Measurements from ENCODE around the gene MAP3K10. TPM values are rescaled to one million over a fixed set of nuclear protein-coding genes. Genes with fewer than 3 reads are reported as not detected.

Gene MAP3K10
- total RNA-seq, 1 experiment from 2014 or later: 26.9 TPM

DNA sequence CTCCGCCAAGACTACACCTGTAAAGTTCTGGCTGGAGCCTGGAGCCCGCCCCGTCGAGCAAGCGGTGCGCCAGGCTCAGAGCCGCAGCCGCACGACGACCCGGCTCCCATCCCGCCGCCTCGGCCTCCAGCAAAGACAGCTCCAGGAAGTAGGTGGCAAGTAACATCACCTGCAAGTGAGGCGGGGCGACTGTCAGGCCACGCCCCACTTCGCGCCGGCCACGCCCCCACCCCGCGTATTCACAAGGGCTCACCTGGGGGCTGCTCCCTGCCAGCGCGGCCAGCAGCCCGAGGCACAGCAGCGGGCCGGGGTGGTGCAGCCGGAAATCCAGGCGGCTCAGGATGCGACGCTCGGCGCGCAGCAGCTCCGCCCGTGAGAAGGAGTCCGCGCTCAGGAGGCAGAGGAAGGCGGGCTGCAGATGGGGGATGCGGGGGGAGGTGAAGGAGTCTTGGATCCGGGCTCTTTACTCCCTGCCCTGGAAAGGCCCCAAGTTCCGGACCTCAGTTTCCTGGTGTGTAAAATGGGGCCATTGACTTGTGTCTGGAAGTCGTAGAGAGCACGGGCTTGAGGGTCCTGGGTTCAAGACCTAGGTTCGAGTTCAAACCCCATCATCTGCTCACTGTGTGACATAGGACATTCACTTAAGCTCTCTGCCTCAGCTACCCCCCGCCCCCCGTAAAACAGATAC, 32.1 kb downstream of the MAP3K10 start:
- Histone ChIP-seq H4K20me1 (ENCODE audit: insufficient read depth) (no peaks in the 10 kb centered on the region), H3F3A (ENCODE audit: insufficient read depth, low read depth) (peaks cover 15% of the 10 kb centered on the region; the same call in 1 of the 2 replicates), H3K4me2 (no peak overlapping the region), H3K4me3 (no peak overlapping the region), H3K9me3 (ENCODE audit: insufficient read depth, low read depth) (no peaks in the 10 kb centered on the region), H3K27me3 (ENCODE audit: insufficient read depth, low read depth) (no peaks in the 10 kb centered on the region), H3K79me2 (ENCODE audit: low read depth) (no peaks in the 10 kb centered on the region), H2AFZ (no peak overlapping the region), H3K27ac (no peak overlapping the region), H3K9me2 (ENCODE audit: insufficient read depth) (no peaks in the 10 kb centered on the region), H3K36me3 (ENCODE audit: low read depth) (no peaks in the 10 kb centered on the region), H3K4me1 (replicated peaks; ENCODE audit: insufficient read depth) (peaks cover 17% of the 10 kb centered on the region)
- POLR2A ChIA-PET (ENCODE audit: unreplicated experiment): no interaction called here
- DNase-seq: no peak
- intact Hi-C loops (cut with micrococcal nuclease; ENCODE audit: unreplicated experiment): no loop called here
- no TSS peak for BruUV-seq (replicated peaks)
- no peak for TF ChIP-seq EZH2 (IDR thresholded peaks at IDR 0.05; ENCODE audit: low read depth)
- TF ChIP-seq, protein P1, sequence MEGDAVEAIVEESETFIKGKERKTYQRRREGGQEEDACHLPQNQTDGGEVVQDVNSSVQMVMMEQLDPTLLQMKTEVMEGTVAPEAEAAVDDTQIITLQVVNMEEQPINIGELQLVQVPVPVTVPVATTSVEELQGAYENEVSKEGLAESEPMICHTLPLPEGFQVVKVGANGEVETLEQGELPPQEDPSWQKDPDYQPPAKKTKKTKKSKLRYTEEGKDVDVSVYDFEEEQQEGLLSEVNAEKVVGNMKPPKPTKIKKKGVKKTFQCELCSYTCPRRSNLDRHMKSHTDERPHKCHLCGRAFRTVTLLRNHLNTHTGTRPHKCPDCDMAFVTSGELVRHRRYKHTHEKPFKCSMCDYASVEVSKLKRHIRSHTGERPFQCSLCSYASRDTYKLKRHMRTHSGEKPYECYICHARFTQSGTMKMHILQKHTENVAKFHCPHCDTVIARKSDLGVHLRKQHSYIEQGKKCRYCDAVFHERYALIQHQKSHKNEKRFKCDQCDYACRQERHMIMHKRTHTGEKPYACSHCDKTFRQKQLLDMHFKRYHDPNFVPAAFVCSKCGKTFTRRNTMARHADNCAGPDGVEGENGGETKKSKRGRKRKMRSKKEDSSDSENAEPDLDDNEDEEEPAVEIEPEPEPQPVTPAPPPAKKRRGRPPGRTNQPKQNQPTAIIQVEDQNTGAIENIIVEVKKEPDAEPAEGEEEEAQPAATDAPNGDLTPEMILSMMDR (conservative IDR thresholded peaks at IDR 0.05): no peak
- CTCF ChIA-PET: interaction anchor here (0.7 kb wide), 1 partner anchor 985 kb away, joined by 3 read pairs; no protein-coding TSS in a partner anchor

DNA sequence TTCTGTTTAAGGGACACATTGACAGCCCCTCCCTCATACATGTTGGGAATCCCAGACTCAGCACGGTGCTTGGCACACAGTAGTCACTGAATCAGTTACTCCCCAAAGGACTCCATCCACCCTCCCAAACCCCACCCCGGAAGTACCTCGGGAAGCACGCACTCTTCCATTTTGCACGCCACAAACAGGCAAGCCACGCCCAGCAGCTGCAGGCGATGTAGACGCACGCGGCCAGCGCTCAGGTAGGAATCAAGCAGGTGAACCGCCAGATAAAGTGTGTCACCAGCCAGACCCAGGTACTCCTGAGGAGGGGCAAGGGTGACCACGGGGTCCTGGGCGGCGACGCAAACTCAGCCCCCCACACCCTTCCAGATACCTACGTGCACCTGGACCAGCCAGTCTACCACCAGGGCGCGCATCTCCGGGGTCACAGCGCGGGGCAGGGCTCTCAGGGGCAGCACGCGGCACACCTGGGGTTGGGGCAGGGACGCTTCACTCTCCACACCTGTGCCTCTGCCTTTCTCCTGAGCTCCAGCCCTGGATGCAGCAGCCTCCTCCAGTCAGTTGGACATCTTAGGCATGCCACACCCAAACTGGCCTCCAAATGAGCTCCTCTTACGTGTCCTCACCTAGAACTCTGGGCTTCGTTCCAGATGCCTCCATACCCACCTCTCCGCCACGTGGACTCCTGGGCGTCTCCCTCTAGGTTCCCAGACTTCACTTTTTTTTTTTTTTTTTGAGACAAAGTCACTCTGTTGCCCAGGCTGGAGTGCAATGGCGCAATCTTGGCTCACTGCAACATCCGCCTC, 33.3 kb downstream of the MAP3K10 start:
- H3K4me2 ChIP-seq: no peak overlapping the region
- H3K4me1 ChIP-seq (replicated peaks; ENCODE audit: insufficient read depth): peaks cover 8% of the 10 kb centered on the region
- no peaks in the 10 kb centered on the region for H3K9me2 ChIP-seq (ENCODE audit: insufficient read depth)
- H3K36me3 ChIP-seq (ENCODE audit: low read depth): no peaks in the 10 kb centered on the region
- ChIA-PET CTCF (interaction anchor here (1.4 kb wide), 1 partner anchor 84 kb away, joined by 4 read pairs; no protein-coding TSS in a partner anchor), POLR2A (ENCODE audit: unreplicated experiment) (interaction anchor here (0.7 kb wide), 1 partner anchor 330 kb away, joined by 9 read pairs; no protein-coding TSS in a partner anchor)
- H3K27me3 ChIP-seq (ENCODE audit: insufficient read depth, low read depth): no peaks in the 10 kb centered on the region
- no peaks in the 10 kb centered on the region for H4K20me1 ChIP-seq (ENCODE audit: insufficient read depth)
- TF ChIP-seq EZH2 (IDR thresholded peaks at IDR 0.05; ENCODE audit: low read depth): no peak
- TF ChIP-seq, protein P1 (conservative IDR thresholded peaks at IDR 0.05): no peak
- no peaks in the 10 kb centered on the region for H3K9me3 ChIP-seq (ENCODE audit: insufficient read depth, low read depth)
- no peak overlapping the region for H2AFZ ChIP-seq
- peak; percentile 54 to 80 for DNase-seq
- H3F3A ChIP-seq (ENCODE audit: insufficient read depth, low read depth): peaks cover 12% of the 10 kb centered on the region; the same call in 1 of the 2 replicates
- no peak overlapping the region for H3K4me3 ChIP-seq
- intact Hi-C loops (cut with micrococcal nuclease; ENCODE audit: unreplicated experiment): no loop called here
- BruUV-seq (replicated peaks): no TSS peak
- H3K79me2 ChIP-seq (ENCODE audit: low read depth): no peaks in the 10 kb centered on the region
- no peak overlapping the region for H3K27ac ChIP-seq

DNA sequence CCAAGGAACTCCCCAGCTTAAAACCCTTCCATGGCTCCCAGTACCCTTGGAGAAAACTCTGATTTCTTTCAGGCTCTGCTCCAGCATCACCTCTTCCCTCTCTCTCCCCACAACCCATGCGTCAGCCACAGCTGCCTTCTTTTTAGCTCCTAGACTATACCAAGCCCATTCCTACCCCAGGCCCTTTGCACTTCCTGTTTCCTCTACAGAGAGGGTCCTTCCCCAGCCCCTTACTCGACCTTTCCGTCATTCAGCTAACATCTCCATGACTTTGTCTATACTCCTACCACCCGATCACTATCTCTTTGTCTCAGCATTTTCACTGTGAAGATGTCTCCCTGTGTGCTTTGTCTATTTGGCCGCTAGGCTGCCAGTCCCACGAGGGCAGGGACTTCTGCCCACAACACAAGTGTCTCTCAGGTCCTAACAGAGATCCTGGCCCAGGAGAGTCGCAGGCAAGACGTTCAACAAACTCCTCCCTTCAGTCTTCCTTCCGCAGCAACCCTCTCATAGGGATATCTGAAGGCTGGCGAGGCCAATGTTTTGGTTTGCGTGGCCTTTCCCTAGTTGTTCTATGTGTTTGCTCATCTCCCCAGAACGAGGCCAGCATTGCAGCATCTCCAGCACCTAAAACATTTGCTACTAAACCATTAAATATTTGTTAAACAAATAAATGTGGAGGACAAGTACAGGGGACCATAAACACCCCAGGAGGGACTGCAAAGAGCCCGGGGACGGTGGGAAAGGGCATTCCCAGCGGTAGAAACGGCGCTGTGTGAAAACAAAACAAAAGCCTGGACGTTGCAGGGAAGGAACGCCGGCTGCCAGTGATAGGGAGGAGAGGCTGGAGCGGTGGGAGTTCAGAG, 34.4 kb downstream of the MAP3K10 start:
- BruUV-seq (replicated peaks): no TSS peak
- H3K27me3 ChIP-seq (ENCODE audit: insufficient read depth, low read depth): no peaks in the 10 kb centered on the region
- H2AFZ ChIP-seq: no peak overlapping the region
- H3F3A ChIP-seq (ENCODE audit: insufficient read depth, low read depth): peaks cover 17% of the 10 kb centered on the region; the same call in 1 of the 2 replicates
- H3K4me1 ChIP-seq (replicated peaks; ENCODE audit: insufficient read depth): no peaks in the 10 kb centered on the region; the same call in 1 of the 2 replicates
- no peaks in the 10 kb centered on the region for H3K36me3 ChIP-seq (ENCODE audit: low read depth)
- no peaks in the 10 kb centered on the region for H3K9me3 ChIP-seq (ENCODE audit: insufficient read depth, low read depth)
- intact Hi-C loops (cut with micrococcal nuclease; ENCODE audit: unreplicated experiment): no loop called here
- H3K9me2 ChIP-seq (ENCODE audit: insufficient read depth): no peaks in the 10 kb centered on the region
- no peak for DNase-seq
- H3K4me3 ChIP-seq: no peak overlapping the region
- H3K27ac ChIP-seq: no peak overlapping the region
- no peaks in the 10 kb centered on the region for H3K79me2 ChIP-seq (ENCODE audit: low read depth)
- TF ChIP-seq, protein P1 (conservative IDR thresholded peaks at IDR 0.05): no peak
- TF ChIP-seq EZH2 (IDR thresholded peaks at IDR 0.05; ENCODE audit: low read depth): no peak
- H3K4me2 ChIP-seq: no peak overlapping the region
- POLR2A ChIA-PET (ENCODE audit: unreplicated experiment): no interaction called here
- no peaks in the 10 kb centered on the region for H4K20me1 ChIP-seq (ENCODE audit: insufficient read depth)
- CTCF ChIA-PET: no interaction called here
